Erythroblast (primary cell): Measurements from ENCODE around the gene ATAD3B.

Experiments used
- DNase-seq, 2 experiments: peaks; one replicate each; lab custom pipeline; 2025; lab: John Stamatoyannopoulos, UW
- GATA1 ChIP-seq: IDR thresholded peaks from 2 replicates; pipeline ENCODE4 v1.6.1; 2011; ENCODE audit warnings: low read depth, mild to moderate bottlenecking, control low read depth, low read length, moderate library complexity
- POLR2A ChIP-seq: IDR thresholded peaks from 2 replicates; pipeline ENCODE4 v1.6.1; 2011; ENCODE audit warnings: mild to moderate bottlenecking, low read length

The ATAD3B gene

DNA sequence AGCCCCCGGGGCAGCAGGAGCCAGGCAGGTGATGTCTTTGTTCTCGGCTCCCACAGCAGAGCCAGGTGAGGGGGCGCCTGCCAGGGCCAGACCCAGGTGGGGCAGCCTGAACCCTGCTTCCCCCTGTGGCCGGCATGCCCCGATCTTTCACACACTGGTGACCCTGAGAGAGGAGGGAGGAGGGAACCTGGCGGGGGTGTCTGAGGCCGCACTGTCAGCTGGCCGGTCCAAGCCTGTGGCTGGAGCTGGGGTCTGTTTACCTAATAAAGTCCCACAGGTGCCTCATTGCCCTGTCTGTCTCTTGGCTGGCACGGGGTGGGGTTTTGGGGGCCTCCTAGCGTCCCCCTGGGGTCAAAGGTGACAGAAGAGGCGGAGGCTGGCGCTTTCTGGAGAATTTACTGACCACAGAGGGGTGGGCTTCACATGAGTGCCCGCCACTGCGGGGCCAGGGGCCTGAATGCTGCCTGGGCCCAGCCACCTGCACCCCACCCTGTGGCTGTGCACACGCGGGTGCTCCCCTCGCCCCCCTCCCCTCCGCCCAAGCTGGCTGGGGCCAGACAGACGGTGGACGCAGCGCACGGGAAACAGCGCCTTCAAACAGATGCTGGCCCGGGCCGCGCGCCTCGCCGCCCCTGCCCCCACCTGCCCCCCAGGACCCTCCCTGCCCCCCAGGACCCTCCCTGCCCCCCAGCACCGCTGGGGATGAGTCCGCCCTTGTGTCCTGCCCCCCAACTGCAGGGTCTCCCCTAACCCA is 63.0 kb downstream of the ATAD3B start:
- DNase-seq, result no peak

DNA sequence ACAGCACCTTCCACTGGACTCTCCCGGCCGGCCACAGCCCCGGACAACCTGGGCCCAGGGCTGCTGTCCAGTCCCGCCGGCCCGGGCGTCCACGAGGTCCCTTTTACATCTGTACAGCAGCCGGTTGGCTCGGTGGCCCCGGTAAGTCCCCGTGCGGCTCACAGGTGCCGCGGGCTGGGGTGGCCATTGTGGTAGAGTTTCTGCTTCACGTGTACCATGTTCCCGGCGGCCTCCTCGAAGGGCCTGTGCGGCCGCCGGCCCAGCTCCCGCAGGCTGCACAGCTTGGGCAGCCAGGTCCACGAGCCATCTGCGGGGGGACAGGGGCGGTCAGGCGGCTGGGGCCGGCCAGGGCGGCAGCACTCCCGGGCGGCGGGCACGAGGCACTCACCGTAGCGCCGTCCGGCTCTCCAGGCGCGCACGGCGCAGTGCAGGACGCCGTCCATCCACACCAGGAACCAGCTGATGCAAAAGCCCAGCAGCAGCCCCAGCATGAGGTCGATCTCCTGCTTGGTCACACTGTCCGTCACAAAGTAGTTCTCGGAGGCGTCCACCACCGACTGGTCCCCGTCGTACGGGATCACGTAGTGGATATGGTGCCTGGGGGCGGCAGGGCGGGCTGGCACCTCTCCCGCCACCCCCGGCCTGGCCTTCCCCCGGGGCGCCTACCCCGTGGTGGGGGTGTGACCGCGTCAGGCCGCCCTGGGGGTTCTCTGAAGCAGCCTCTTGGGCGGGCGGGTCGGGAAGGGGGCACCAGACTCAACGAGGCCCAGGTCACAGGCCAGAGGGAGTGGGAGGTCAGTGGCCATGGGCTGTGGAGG is 63.8 kb downstream of the ATAD3B start:
- no peak for TF ChIP-seq GATA1
- TF ChIP-seq POLR2A, result no peak
- DNase-seq, result no peak

More for the DNA sequence above, 63.0 kb downstream of the ATAD3B start:
- no peak for TF ChIP-seq GATA1
- TF ChIP-seq POLR2A, result no peak

GRCh38 chr1:1536019-1536937 is 64.7 kb downstream of the ATAD3B start:
- no peak for DNase-seq
- TF ChIP-seq GATA1 (no peak), POLR2A (no peak)

GRCh38 chr1:1536938-1537546 is 65.5 kb downstream of the ATAD3B start:
- TF ChIP-seq GATA1, result no peak
- DNase-seq, result no peak

DNA sequence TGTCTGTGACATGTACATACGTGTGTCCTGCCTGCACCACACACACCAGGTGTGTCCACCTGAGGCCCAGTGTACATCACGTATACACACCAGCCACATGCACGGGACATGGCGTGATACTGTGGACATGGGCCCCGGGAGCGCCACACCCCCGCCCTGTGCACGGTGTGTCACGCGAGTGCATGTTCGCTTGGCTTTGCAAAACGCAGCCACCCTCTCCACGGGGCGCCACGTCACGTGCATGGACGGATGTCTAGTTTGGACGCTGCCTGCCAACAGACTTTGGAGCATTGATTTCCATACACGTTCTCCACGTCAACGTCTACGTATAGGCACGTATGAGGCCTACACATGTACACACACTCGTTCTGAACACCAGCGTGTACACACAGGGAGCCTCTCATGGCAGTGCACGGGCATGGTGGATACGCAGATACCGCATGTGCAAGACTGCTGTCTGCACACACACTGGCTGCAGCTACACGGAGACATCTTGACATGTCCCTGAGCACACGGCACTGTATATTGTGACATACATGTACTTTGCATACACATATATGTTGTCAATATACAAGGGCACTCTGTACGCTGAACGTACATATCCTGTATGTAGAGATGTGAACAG is 66.2 kb downstream of the ATAD3B start:
- no peak for DNase-seq
- TF ChIP-seq POLR2A (no peak), GATA1 (no peak)

DNA sequence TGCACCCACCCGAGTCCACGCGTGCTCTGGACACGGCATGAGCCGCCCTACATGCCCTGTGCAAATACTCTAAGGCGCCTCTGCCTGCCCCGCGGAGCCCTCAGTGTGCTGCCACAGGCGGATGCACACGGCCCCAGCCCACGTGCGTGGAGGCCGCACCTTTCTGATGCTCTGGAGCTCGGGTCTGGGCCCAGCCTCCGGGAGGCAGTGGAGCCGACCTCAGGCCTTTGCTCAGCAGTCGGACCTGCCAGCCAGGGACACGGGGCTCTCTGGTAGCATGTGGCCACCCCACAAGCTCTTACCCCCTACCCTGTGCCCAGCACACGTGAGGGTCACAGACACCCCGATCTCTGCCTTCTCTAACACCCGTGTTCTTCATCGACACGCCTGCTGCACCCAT is 66.8 kb downstream of the ATAD3B start:
- no peak for DNase-seq
- TF ChIP-seq GATA1 (no peak), POLR2A (no peak)

- TF ChIP-seq GATA1, result no peak
- TF ChIP-seq POLR2A, result no peak
- no peak for DNase-seq
These were observed 67.4 kb downstream of the ATAD3B start for GRCh38 chr1:1538989-1539309.

DNA sequence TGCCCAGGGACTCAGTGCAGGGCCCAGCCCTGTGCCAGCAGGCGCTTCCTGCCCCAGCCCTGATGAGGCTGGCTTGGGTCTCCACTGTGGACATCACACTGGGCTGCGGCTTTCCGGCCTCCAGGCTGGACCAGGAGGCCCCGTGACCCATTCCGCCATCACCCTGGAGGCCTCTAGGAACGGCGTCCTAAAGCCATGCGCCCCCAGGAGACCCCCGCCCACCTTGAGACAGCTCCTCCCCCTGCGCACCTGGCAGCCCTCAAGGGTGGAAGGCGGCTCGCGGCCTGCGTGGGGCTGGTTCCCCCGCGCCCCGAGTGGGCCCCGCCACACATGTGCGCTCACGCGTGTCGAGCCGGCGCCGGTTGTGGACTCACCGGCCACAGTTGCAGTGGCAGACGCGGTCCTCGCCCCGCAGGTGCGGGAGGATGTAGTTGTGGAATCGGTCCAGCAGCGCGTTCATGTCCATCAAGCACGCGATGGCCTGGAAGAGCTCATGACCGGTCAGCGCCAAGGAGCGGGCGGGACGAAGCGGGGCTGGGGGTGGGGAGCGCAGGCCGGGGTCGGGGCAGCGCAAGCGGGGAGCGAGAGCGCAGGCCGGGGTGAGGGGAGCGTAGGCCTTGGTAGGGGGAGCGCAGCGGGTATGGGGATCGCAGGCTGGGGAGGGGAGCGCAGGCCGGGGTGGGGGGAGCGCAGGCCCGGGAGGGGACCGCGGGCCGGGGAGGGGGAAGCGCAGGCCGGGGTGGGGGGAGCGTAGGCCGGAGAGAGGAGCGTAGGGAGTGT is 67.9 kb downstream of the ATAD3B start:
- no peak for DNase-seq
- TF ChIP-seq POLR2A, result no peak
- TF ChIP-seq GATA1, result no peak

DNA sequence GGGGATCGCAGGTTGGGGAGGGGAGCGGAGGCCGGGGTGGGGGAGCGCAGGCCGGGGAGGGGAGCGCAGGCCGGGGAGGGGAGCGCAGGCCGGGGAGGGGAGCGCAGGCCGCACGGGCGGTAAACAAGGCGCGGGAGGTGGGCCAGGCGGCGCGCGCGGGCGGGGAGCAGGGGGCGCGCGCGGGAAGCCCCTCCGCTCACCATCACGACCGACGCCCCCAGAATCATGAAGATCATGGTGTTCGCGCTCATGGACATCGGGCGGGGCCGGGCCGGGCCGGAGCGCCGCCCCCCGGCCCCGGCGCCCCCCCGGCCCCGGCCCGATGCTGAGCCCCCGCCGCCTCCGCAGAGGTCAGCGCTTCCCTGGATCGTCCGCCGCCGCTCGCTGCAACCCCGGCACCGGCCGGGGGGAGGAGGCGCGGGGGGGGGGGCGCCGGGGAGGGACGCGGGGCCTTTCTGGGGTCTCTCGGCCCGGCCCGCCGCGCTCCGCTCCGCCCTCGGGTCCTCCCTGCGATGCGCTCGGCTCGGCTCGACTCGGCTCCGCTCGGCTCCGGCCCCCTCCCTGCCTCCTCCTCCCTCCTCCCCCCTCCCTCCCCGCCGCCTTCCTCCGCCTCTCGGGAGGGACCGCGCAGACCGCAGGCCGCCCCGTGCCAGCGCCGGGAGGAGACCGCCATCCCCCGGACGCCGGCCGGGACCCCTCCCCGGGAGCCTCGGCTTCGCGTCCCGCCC is 68.7 kb downstream of the ATAD3B start, which contains the start of gene TMEM240:
Gene TMEM240, minus strand, starts transcription at position 535 of the 728 bp plus-strand sequence. Its CDS starts 278 bp downstream, at position 257.
- TF ChIP-seq POLR2A (no peak), GATA1 (no peak)
- DNase-seq, result peak; percentile 52

- TF ChIP-seq GATA1 (no peak), POLR2A (no peak)
- no peak for DNase-seq
These were observed 69.5 kb downstream of the ATAD3B start for GRCh38 chr1:1540818-1541628.
